DMS114 treated with DMSO at 0.1 percent for 48 hours (cell line): ENCODE data around the gene CLCN2.

Experiments
- DNase-seq: peaks from one replicate; lab custom pipeline; 2025; ENCODE audit not compliant: unreplicated experiment; lab: John Stamatoyannopoulos, UW

Gene CLCN2

GRCh38 chr3:184328516-184328915 is 32.9 kb downstream of the CLCN2 start:
- DNase-seq: no peak

GRCh38 chr3:184327171-184327570 is 34.2 kb downstream of the CLCN2 start:
- no peak for DNase-seq

GRCh38 chr3:184325715-184326369 is 35.6 kb downstream of the CLCN2 start:
- no peak for DNase-seq

GRCh38 chr3:184325269-184325668 is 36.1 kb downstream of the CLCN2 start:
- DNase-seq: no peak

GRCh38 chr3:184323696-184324095 is 37.7 kb downstream of the CLCN2 start:
- DNase-seq: no peak

- no peak for DNase-seq
Observed at GRCh38 chr3:184322731-184323487, 38.5 kb downstream of the CLCN2 start.

- DNase-seq: no peak
Observed at GRCh38 chr3:184321666-184322065, 39.7 kb downstream of the CLCN2 start.

- DNase-seq: no peak
Observed at GRCh38 chr3:184320104-184320445, 41.3 kb downstream of the CLCN2 start.

- no peak for DNase-seq
Observed at GRCh38 chr3:184317201-184317600, 44.2 kb downstream of the CLCN2 start.

GRCh38 chr3:184316792-184317191 is 44.6 kb downstream of the CLCN2 start:
- no peak for DNase-seq

- DNase-seq: no peak
Observed at GRCh38 chr3:184315871-184316661, 45.3 kb downstream of the CLCN2 start.

GRCh38 chr3:184315543-184315867 is 45.9 kb downstream of the CLCN2 start:
- DNase-seq: no peak

GRCh38 chr3:184314700-184315542 is 46.5 kb downstream of the CLCN2 start:
- DNase-seq: no peak

GRCh38 chr3:184314363-184314699 is 47.1 kb downstream of the CLCN2 start, which contains the start of gene EIF4G1:
TSS of gene EIF4G1 (plus strand) at chr3:184314606. CDS start at chr3:184315797, 1,191 bp downstream.
- DNase-seq: peak; percentile 83

GRCh38 chr3:184311633-184312032 is 49.8 kb downstream of the CLCN2 start:
- DNase-seq: no peak

- no peak for DNase-seq
Observed at GRCh38 chr3:184308744-184309143, 52.7 kb downstream of the CLCN2 start.

GRCh38 chr3:184307915-184308314 is 53.5 kb downstream of the CLCN2 start:
- no peak for DNase-seq

GRCh38 chr3:184306341-184306972 is 54.9 kb downstream of the CLCN2 start:
- no peak for DNase-seq

- no peak for DNase-seq
Observed at GRCh38 chr3:184305577-184305976, 55.8 kb downstream of the CLCN2 start.

GRCh38 chr3:184300378-184300720 is 61.1 kb downstream of the CLCN2 start:
- DNase-seq: no peak
